ENCODE data around the gene TRUB2. TPM values are rescaled to one million over a fixed set of nuclear protein-coding genes. Genes with fewer than 3 reads are reported as not detected.

The TRUB2 gene
- total and polyA plus RNA-seq, 2 of the 13 experiments (the other 11 are each of a cell fraction or from before 2014, with no cell fraction given), result 22.3 to 41.2 TPM

- no TSS peak for BruUV-seq (replicated peaks)
- in situ Hi-C loops (cut with HindIII; ENCODE audit: extremely low pct_ligation_motif_present, low pct_unique_long_range_greater_than_20kb), result no loop called here
- peaks cover 11 to 55% of the 10 kb centered on the region in 2 experiments for H3K36me3 ChIP-seq (replicated peaks in 1 of 2; ENCODE audit: control insufficient read depth in 1 of 2, insufficient read depth in 2 of 2, low read length in 2 of 2)
- no peaks in the 10 kb centered on the region; a peak in 1 of 5 replicates for H3K27me3 ChIP-seq (ENCODE audit: control insufficient read depth in 1 of 2, insufficient read depth in 2 of 2, low read length in 2 of 2)
- ATAC-seq, result no peak
- no peak for FAIRE-seq
- intact Hi-C loops (cut with micrococcal nuclease; ENCODE audit: unreplicated experiment), result no loop called here
- H3K4me3 ChIP-seq (replicated peaks in 1 of 3; ENCODE audit: insufficient read depth in 1 of 3, low read depth in 2 of 3, low read length in 3 of 3), result no peak overlapping the region
- H3K9ac ChIP-seq (ENCODE audit: insufficient read depth, low read depth, low read length), result no peak overlapping the region
- WGBS (ENCODE audit: low lambda C conversion rate), result 94% methylated on average over 5 of the region's 5 CpGs
- no peak overlapping the region for H2AFZ ChIP-seq (ENCODE audit: low read length)
- ChIA-PET POLR2A (no interaction called here), CTCF (ENCODE audit: low intra/inter-chr PET ratio, low total read pairs) (no interaction called here)
- no peak overlapping the region for H3K27ac ChIP-seq (ENCODE audit: extremely low read length, insufficient read depth, low read length)
- no peak for DNase-seq (ENCODE audit: low spot score)
- H3K4me1 ChIP-seq (ENCODE audit: insufficient read depth, low read length), result peaks cover 16% of the 10 kb centered on the region
- H3K4me2 ChIP-seq (ENCODE audit: low read depth, low read length), result no peak overlapping the region
- H3K79me2 ChIP-seq (ENCODE audit: insufficient read depth, low read length), result peaks cover 24% of the 10 kb centered on the region
- H4K20me1 ChIP-seq (ENCODE audit: insufficient read depth, low read length), result 0 out of 2 replicates have a peak, but pooled peaks cover 5% of the 10 kb centered on the region
- H3K9me3 ChIP-seq (ENCODE audit: low read length), result no peaks in the 10 kb centered on the region
- TF ChIP-seq ZNF318 (CRISPR knock-in tag; IDR thresholded peaks at IDR 0.05) (no peak), KLF11 (CRISPR knock-in tag; IDR thresholded peaks at IDR 0.05) (no peak), ZNF205 (CRISPR knock-in tag; IDR thresholded peaks at IDR 0.05) (no peak), ZSCAN29 (CRISPR knock-in tag; conservative IDR thresholded peaks at IDR 0.05) (no peak), THAP11 (CRISPR knock-in tag; IDR thresholded peaks at IDR 0.05) (no peak), AFF4 (CRISPR knock-in tag; IDR thresholded peaks at IDR 0.05) (no peak), MTERF4 (CRISPR knock-in tag; IDR thresholded peaks at IDR 0.05) (no peak)
These were observed 50.7 kb downstream of the TRUB2 start for GRCh38 chr9:128271512-128271911.
